ENCODE results near the gene DCHS1.

DCHS1 gene

DNA sequence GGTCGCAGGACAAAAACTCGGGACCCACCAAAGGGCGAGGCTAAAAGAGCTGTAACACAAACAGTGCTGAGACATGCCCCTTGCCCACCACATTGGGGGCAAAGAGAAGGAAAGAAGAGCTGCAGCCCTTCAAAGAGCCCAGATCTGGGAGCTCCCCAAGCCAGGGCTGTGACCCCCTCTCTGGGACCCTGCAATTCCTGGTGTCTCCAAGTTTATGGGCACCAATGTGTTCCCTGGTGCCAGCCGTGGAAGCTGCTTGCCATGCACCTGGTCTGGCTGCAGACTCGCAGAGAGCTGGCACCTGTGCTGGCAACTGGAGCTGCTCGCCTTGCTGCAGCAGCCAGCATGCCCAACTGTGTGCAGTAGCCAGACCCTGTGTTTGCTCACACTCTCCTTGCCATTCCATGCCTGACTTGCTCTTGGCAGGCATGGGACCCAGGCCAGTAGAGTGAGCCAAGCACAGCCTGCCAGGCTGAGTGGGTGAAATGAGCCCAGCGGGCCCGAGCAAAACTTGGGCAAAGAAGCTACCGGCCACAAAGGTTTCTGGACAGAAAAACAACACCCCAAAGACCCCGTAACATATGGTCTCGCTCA lies 68.2 kb downstream of the DCHS1 start:
- no peak for DNase-seq (ENCODE audit: low read depth)

DNA sequence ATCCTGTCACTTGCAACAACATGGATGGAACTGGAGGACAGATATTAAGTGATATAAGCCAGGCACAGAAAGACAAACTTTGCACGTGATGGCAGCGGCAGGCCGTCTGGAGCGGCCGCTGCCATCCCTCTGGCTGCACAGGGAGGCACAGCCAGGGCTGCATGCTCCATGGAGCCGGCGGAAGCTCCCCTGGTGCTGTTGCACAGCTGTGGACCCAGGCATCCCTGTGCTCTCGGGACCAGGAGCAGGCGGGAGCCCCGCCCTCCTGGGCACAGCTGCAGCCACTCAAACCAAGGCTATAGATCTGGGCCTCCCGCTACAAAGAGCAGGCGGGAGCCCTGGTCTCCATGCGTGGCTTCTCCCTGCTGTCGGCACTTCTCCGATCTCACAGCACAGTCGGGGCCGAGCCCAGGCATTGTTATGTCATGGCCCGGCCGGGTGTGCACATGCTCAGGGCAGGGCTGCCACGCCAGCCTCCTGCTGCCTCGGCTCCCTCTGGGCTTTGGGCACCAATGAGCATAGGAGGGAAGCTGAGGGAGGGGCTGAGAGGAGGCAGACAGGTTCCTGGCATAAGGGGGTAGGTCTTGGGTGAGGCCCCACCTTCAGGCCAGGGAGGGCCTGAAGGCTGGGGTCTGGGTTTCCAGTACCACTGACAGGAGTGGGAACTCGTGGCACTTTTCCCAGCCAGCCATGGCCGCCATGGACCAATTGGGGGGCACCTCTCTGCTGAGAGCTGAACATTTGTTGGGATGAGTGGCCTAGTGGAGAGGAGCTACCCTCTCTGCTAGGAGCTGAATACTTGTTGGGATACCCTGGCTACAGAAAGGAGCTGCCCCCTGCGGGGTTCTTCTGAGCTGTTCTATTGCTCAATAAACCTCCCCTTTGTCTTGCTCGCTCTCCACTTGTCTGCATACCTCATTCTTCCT lies 68.9 kb downstream of the DCHS1 start:
- no peak for DNase-seq (ENCODE audit: low read depth)

DNA sequence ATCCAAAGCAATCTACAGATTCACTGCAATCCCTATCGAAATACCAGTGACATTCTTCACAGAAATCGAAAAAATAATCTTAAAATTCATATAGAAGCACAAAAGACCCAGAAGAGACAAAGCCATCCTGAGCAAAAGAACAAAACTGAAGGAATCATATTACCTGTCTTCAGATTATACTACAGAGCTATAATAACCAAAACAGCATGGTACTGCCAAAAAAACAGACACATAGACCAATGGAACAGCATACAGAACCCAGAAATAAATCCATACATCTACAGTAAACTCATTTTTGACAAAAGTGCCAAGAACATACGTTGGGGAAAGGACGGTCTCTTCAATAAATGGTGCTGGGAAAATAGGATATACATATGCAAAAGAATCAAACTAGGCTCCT lies 71.1 kb downstream of the DCHS1 start:
- no peak for DNase-seq (ENCODE audit: low read depth)

DNA sequence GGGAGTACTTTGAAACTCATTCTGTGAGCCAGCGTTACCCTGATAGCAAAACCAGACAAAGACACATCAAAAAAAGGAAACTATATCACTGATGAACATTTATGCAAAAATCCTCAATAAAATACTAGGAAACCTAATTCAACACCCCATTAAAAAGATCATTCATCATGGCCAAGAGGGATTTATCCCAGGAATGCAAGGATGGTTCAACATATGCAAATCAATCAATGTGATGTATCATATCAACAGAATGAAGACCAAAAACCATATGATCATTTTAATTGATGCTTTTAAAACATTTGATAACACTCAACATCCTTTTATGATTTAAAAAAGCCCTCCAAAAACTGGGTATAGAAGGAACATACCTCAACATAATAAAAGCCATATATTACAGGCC lies 72.0 kb downstream of the DCHS1 start:
- DNase-seq (ENCODE audit: low read depth) = no peak

DNA sequence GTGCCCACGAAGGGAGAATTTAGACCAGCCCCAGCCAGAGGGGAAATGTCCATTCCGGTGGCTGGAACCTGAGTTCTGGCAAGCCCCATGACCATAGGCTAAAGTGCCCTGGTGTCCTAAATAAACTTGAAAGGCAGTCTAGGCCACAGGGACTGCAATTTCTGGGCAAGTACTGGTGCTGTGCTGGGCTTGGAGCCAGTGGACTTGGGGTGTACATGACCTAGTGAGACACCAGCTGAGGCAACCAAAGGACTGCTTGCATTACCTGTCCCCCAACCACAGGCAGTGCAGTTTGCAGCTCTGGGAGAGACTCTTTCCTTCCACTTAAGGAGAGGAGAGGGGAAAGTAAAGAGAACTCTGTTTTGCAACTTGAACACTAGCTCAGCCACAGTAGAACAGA lies 75.9 kb downstream of the DCHS1 start:
- no peak for DNase-seq (ENCODE audit: low read depth)

DNA sequence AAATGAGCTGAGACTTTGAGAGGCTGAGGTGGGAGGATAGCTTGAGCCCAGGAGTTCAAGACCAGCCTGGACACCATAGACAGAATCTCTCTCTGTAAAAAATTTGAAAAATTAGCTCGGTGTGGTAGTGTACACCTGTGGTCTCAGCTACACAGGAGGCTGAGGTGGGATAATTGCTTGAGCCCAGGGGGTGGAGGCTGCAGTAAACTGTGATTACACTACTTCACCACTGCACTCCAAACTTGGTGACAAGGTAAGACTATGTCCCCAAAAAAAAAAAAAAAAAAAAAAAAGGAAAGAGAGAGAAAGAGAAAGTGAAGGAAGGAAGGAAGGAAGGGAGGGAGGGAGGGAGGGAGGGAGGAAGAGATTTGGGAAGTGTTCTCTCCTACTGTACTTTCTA lies 77.5 kb downstream of the DCHS1 start:
- DNase-seq (ENCODE audit: low read depth) = no peak

DNA sequence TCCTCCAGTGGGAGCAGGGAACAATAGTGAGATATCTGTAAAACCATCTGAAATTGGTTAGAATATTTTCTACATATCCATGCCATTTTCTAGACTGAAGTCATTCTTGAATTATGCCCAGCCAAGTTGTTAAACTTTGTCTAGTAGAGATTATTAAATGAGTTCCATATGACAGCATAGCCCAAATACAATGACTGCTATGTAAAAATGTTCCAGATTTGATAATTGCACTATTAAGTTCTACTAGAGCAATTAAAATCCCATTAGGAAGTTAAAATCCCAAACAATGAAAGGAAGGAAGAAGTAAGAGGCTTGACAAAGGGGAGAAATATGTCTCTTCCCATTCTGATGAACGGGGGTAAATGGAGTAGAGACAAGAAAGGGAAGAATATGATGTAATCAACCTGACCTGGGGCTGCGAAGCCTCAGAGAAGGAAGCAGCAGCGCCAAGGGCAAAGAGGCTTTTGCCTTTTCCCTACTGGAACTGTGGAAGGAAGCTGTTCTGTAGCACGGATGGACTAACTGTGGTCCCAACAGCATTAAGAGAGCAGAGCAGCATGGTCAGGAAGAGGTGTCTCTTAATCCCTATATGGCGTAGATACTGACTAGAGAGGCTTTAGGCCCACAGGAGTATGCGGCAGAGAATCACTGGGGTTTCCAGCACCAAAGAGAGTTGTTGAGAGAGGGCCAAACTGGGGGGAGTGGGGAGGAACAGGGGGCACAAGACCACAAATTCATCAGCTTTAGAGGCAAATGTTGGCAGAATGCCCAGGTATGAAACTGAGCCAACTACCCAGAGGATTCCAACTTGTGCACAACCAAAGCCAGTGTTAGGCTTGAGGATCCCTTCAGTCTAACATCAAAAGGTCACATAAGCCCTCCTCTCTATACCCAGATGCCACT lies 78.9 kb downstream of the DCHS1 start:
- DNase-seq (ENCODE audit: low read depth) = no peak

DNA sequence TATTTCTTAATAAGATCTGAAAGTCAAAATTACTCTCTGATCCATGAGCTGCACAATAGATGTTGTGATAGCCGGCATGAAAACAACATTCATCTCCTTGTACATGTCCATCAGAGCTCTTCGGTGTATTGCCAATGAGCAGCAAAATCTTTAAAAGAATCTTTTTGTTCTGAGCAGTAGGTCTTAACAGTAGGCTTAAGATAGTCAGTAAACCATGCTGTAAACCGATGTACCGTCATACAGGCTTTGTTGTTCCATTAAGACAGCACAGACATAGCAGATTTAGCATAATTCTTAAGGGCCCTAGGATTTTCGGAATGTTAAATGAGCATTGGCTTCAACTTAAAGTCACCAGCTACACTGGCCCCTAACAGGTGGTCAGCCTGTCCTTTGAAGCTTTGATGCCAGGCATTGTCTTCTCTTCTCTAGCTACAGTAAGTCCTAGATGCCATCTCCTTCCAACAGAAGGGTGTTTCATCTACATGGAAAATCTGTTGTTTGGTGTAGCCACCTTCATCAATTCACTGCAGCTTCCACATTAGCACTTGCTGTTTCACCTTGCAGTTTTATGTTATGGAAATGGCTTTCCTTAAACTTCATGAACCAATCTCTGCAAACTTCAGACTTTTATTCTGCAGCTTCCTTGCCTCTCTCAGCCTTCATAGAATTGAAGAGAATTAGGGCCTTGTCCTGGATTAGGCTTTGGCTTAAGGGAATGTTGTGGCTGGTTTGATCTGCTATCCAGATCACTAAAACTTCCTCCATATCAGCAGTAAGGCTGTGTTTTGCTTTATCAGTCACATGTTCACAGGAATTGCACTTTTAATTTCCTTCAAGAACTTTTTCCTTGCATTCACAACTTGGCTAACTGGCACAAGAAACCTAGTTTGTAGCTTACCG lies 80.5 kb downstream of the DCHS1 start:
- no peak for DNase-seq (ENCODE audit: low read depth)

DNA sequence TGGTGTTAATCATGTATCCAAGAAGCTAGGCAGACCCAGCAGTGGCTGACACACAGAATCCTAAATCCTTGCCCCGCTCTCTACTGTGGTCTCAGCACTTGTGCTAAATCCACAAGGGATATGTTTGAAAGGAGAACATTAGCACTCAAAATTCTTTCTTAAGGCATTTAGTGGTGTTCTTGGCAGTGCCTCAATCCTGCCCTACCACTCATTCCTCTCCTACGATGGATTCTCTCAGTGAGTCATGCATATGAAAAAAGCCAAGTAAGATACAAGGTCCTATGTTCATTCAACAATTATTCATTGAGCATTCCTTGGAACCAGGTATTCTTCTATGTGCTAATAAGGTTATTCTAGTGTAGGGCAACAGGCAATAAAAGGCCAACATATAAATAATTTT lies 83.4 kb downstream of the DCHS1 start:
- no peak for DNase-seq (ENCODE audit: low read depth)

DNA sequence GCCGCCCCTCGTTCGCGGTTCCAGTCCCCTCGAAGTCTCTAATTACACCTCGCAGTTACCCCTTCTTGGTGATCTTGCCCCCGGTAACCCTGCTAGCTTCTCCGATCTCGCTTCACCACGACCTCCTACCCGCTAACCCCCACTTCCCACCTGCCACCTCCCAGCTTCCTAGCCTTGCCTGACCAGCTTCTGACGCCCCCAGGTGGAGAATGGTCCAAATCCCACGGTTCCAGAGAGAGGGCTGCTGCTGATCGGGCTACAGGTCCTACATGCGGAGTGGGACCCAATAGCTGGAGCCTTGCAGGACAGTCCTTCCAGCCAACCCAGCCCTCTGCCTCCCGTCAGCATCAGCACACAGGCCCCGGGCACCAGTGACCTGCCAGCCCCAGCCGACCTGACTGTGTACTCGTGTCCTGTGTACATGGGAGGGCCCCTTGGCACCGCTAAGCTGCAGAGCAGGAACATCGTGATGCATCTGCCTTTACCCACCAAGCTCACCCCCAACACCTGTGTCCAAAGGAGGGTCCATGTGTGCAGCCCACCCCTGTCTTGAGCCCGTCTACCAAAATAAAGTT lies 84.1 kb downstream of the DCHS1 start:
- DNase-seq (ENCODE audit: low read depth) = no peak

All from HS-27A (cell line).